Omental fat pad (tissue), 4 donors: ENCODE data around the gene FLYWCH1. TPM values are rescaled to one million over a fixed set of nuclear protein-coding genes. Genes with fewer than 3 reads are reported as not detected.

Source experiments
- ATAC-seq: fragments of 150-250 bp; one replicate; pipeline ENCODE4 v1.9.1; 2016; ENCODE audit warnings: mild to moderate bottlenecking, moderate library complexity; ENCODE audit not compliant: low FRiP score
- DNase-seq: peaks from one replicate; pipeline ENCODE4 v3.0.0-alpha.2; 2019; ENCODE audit warnings: low spot score
- CTCF ChIP-seq, 3 donors: fragments of 450-650 bp; IDR thresholded peaks; one replicate each; pipeline ENCODE4 v1.5.1; 2016 to 2017; ENCODE audit warnings: antibody characterized with exemption in 3 of 3, mild to moderate bottlenecking in 3 of 3, moderate library complexity in 2 of 3
- total RNA-seq, 4 donors: library from RNA; depleted of rRNA; stranded (reverse); fragments of >200 nt; gene quantifications; one replicate each; pipeline ENCODE4 v1.1.0, GENCODE V29; 2016

The FLYWCH1 gene
- total RNA-seq, 4 donors from 2014 or later: 14.8 to 45.6 (median 26.6) TPM

GRCh38 chr16:2971134-2971984 is 59.6 kb downstream of the FLYWCH1 start:
- ATAC-seq (no peak), DNase-seq (no peak)
- no peak for TF ChIP-seq CTCF (IDR thresholded peaks at IDR 0.05)

- ATAC-seq: no peak
- TF ChIP-seq CTCF (IDR thresholded peaks at IDR 0.05): no peak
- DNase-seq: no peak
Observed at GRCh38 chr16:2971985-2972784, 60.5 kb downstream of the FLYWCH1 start.

DNA sequence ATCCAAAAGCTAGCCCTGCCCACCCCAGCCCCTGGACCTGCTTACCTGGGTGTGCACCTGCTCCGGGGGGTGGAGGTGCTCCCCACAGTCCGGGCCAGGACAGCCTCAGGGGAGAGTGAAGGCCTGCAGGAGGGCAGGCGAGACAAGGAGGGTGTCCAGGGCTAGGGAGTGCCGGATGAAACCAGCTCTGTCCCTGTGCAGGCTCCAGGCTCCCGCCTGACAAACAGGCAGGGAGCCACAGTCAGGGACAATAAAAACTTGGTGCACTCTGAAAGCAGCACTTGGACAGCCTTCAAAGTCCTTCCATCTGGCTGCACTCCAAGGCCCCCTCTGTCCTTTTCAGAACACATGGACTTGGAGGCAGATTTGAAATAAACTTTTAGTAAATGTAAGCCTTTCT is 61.4 kb downstream of the FLYWCH1 start:
- no peak for DNase-seq
- TF ChIP-seq CTCF (IDR thresholded peaks at IDR 0.05): no peak
- no peak for ATAC-seq

DNA sequence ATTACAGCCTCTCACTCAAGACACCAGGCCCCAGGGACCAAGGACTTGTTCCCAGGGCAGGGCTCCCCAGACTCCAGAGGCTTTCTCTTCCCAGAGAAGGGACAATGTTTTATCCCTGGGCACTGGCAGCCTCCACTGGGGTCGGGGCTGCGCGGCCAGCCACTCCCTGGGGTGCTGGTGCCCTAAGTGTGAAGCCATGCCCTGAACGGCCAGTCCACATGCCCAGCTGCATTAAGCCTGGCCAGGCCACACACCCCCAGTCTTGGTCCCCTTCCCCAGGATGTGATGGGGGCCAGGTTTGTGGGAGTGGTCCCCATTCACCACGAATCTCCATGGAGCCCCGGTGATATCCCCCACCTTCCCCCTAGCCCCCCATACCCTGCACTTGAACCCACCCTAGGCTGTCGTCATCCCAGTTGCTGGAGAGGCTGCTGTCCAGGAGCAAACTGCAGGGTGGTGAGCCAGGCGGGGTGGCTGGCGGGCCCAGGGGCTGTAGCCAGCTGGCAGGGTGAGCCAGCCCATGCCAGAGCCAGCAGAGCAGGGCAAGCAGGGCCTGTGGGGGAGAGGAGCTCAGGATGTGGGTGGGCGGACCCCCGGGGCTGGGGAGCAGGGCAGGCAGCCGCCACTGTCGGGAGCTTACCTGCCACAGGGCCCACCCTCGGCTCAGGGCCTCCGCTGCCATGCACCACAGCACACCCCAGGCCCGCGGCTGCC is 62.0 kb downstream of the FLYWCH1 start:
- DNase-seq (no peak), ATAC-seq (no peak)
- no peak for TF ChIP-seq CTCF (IDR thresholded peaks at IDR 0.05)

DNA sequence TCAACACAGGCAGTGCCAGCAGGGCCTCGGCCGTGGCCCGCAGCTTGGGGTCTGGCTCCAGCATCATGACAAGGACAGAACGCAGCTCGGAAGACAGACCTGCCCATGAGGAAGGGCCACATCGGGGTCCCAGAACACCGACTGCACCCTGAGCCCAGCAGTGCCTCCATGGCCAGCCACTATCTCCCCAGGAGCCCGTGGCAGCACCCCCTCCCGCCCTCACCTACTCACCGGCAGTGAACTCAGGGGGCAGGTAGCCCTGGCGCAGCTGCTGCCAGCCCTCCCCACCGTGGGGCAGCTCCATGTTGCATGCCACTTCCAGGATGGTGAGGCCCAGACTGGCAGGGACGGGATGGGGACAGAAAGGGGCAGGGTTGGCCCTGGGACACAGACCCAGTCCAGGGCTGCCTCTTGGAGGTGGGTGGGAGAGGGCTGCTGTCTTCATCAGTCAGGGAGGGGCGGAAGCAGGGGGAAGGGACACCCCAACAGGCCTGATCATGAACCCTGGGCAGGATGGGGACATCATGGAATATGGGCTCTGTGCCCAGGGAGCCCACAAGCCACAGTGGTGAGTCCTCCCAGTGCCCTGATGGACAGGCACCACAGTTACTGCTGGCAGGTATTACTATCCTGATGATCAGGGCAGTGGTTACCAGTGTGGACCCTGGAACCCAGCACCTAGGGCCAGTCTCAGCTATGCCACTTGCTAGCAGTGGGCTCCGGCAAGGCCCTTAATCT is 62.8 kb downstream of the FLYWCH1 start:
- DNase-seq: no peak
- ATAC-seq: no peak
- no peak for TF ChIP-seq CTCF (IDR thresholded peaks at IDR 0.05)

DNA sequence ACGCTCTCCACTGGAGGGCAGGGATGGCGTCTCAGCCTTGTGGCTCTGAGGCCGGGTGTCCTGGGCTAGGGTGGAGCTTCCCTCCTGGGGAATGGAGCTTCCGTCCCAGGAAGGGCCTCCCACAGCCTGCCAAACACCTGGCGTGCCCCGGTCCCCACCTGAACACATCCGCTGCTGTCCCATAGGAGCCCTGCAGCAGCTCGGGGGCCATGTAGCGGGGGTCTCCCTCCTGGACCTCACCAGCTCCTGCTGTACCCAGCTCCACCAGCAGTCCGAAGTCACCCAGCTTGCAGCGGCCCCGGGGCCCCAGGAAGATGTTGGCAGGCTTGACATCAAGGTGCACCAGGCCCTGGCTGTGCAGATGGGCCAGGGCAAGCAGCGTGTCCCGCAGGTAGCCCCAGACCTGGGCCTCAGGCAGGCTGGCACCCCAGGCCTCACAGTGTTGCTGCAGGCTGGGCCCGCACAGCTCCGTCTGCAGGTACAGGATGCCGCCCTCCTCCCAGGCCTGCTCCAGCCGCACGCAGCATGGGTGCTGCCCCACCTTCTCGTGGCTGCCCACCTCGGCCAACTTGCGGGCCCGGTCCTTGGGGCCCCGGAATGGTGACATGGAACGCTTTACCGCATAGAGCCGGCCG is 63.5 kb downstream of the FLYWCH1 start:
- ATAC-seq: no peak
- no peak for DNase-seq
- TF ChIP-seq CTCF (IDR thresholded peaks at IDR 0.05): no peak
